ENCODE data around the gene RPL19.
"Not testable (repeated sequence)": the region's sequence is repeated elsewhere in the genome, so short reads cannot be mapped to it uniquely, and the experiment has no call there.

Gene RPL19

DNA sequence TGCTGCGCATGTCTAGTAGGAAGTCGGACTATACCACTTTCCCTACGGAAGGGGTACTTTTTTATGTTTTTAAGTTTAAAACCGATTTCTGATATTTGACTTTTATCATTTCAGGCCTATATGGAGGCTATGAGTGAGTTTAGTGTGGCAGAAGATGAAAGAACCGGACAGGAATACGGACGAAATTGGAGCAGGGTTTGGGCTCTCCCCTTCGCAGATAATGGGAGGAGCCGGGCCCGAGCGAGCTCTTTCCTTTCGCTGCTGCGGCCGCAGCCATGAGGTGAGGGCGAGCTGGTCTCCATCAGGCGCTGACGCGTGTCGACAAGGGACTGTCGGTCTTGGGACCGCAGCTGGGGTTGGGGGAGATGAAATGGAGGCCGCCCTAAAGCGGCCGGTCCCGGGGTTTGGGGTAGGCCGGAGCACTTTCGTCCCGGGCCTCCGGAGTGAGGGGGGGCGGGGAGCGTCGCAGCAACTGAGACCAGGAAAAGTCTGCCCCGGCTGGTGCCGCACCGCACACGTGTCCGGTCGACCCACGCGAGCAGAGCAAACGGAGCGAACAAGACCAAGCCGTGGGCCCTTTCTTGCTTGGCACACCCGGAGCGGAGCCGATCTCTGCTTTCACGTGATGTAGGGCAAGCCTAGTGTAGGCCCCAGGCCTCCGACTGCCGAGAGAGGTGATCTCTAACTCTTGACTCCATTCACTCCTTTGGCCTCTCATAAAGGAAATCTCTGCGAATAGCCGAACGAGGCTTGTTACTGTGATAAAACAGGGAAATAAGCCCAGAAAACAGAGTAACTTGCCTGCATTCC lies at the start of gene RPL19:
Gene RPL19, plus strand, starts transcription at position 214 of the 810 bp plus-strand sequence. Its CDS starts 62 bp downstream, at position 276.
- no peak for DNase-seq

DNA sequence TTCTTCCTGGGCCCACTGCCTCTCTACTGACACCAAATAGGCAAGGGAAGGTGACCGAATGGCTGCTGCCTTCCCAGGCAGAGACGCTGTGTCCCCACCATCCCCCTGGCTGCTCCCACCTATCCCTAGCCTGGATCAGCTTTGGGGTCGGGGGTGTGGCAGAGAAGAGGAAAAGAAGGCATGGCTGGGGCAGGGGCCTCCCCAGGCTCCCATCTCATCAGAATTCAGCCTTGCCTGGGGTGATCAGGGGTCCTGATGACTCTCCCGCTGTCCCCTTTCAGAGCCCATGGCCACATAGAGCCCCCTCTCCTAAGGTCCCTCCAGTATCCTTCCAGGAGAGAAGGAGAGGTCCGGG lies 49.3 kb upstream of the RPL19 start:
- no peak for DNase-seq

DNA sequence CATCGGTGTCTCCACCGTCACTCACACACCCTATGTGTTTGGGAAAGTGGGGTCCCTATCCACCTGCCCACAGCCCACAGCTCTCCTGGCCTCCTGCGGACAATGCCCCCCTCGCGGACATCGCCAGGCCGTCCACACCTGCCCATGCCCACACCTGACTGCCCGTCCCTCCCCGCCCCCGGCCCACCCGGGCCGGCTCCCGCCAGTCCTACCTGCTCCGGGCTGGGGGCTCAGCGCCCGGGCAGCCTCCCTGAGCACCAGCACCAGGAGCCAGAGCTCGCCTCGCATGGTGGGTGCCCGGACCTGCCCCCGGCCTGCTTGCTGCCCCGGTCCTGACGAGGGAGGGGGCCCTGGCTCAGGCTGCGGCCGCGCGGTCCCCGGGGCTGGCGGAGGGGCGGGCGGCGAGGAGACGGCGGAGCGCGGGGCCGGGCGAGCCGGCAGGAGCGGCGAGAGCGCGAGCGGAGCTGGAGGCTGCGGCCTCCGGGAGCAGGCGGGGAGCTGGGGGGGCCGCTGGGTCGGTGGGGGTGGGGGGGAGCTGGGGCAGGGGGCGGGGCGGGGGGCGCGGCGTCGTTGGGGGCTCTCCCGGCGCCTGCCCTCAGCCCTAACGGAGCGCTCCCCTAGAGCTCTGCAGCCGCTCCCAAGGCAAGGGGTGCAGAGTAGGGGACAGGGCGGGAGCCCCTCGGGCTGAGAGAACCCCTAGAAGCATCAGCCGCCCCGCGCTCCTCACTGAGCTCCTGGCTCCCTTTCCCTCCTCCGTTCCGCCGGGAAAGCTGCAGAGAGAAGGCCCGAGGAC lies 48.7 kb upstream of the RPL19 start, which contains the start of gene PLXDC1:
Gene PLXDC1, minus strand, starts transcription at position 488 of the 793 bp plus-strand sequence. Its CDS starts 200 bp downstream, at position 288.
- DNase-seq = no peak

DNA sequence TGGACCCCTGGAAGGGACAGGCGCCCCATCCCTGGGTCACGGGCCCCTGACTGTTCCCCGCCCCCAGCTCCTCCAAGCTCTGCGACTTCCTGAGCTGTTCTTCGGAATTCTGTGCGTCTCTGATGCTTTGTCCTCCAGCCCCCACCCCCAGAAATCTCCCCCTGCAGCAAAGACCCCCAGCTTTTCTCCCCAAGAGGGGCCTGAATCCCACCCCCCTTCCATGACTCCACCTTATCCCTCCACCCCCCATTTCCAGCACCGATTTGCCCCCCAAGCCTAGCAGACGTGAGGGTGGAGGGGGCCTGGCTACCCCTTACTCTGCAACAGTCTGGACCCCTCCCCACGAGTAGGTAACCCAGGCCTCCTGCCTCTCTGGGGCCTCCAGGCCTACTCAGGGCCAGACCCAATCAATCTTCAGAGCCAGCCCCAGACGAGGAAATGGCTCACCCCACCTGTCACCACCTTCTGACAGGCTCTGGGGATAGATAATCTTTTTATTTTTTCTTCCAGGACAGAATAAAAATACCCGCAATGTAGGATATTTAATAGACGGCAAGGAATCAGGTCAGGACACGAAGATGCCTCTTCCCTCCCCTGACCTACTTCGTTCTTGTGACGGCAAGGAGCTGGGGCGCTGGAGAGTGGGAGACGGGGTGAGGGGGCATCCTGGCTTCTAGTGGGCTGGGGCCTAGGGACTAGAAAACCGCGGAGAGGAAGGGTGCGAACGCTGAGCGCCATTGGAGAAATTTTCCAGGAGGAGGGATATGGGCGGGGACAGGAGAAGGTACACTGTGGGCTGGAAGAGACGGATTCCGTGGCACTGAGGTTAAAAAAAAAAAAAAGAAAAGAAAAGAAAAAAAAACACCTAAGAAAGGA lies 47.9 kb upstream of the RPL19 start:
- no peak for DNase-seq

DNA sequence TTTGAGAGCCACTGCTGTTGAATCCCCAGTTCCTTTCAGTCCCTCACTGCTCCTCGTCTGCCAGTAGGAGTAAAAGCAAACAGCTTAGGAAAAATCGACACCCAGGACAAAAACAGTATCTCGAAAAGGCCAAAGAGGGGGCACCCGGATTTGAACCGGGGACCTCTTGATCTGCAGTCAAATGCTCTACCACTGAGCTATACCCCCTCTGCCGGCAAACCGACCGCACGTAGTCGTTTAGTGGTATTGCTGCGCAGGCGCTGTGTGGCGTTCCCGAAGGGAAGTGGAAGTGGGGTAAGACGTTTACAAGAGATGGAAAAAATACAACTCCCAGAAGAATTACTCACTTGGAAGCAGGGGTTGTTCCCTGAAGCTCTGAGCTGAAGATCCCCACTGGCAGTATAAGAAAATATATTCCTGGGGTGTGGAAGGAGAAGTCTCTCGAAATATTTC lies 46.5 kb upstream of the RPL19 start:
- DNase-seq = peak; percentile 90

DNA sequence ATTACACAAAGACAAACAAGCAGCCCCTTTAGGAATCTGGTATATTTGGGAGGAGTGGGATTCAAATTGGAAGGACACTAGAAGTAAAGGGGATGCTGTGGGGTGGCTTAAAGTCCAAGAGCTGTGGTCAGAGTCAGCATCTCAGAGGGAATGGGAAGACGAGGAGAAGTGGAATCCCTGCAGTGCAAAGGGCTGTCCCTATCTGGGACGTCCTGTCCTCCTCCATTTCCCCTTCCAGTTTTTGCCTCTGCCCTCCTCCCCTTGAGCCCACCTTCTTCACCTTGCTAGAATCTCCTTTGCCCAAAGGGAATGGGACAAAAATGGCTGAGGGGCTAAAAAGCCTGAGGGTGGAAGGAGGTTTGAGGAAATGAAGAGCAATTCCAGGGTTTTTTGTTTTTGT lies 44.4 kb upstream of the RPL19 start:
- no peak for DNase-seq

DNA sequence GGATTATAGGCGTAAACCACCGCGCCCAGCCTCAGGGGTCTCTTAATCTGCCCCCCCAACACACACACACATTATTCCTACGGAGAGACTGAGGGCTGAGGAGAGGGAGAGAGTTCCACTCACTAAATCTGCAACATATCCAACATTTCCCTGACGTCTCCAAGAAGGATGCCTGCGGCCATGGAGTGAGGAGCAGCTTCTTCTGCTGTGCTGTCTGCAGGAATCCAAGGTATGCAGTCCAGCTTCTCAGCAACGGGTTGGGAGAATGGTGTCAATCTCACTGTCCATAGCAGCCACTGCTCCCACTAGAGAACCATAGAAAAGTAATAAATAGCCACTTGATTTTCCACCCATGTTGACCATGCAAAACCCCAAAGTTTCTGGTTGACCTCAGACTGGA lies 43.6 kb upstream of the RPL19 start:
- DNase-seq = no peak

DNA sequence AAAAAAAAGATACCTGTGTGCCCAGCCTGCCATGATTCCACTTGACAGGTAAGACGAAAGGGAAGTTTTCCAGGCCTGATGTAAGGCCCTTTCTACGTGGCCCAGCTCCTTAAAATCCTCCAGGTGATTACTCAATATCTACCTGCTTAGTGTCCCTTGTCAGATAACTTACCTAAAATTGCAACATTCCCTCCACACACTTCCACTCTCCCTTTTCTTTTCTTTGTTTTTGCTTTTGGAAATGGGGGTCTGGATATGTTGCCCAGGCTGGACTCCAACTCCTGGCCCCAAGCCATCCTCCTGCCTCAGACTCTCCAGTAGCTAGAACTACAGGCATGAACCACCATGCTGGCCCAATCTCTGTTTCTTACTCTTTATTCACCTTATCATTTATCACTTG lies 41.5 kb upstream of the RPL19 start:
- no peak for DNase-seq

DNA sequence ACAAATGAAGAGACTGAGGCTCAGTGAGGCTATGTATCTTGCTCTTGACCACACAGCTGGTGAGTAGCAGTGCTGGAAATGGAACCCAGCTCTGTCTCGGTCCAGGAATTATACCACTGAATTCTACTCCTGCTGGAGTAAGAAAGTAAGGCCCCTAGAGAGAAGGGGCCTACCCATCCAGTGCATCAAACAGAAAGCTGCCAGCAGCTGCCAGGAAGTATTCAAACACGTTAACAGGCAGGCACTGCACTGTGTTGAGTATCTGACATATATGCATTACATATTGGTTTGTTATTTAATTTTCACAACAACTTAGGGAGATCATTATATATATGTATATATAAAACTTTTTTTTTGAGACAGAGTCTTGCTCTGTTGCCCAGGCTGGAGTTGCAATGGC lies 38.1 kb upstream of the RPL19 start:
- no peak for DNase-seq

DNA sequence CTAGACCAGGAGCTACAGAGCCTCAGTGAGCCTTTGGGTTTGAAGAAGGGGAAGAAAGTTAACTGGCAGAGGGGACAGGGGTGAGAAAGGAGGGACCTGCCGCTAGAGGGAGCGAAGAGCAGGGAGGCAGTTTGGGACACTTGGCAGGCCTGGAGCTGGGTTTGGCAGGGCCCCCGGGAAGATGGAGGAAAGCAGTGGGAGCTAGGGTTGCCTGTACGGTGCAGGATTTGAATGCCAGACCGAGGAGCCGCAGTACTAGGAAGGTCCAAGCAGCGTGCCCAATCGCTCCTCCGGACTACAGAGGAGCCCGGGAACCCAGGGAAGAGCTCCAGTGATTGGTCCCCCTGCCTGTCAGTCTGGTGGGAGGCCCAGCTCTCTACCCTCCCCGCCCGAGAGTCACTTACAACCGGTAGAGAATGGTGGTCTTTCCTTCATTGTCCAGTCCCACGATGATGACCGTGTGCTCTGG lies 35.4 kb upstream of the RPL19 start:
- DNase-seq = no peak

DNA sequence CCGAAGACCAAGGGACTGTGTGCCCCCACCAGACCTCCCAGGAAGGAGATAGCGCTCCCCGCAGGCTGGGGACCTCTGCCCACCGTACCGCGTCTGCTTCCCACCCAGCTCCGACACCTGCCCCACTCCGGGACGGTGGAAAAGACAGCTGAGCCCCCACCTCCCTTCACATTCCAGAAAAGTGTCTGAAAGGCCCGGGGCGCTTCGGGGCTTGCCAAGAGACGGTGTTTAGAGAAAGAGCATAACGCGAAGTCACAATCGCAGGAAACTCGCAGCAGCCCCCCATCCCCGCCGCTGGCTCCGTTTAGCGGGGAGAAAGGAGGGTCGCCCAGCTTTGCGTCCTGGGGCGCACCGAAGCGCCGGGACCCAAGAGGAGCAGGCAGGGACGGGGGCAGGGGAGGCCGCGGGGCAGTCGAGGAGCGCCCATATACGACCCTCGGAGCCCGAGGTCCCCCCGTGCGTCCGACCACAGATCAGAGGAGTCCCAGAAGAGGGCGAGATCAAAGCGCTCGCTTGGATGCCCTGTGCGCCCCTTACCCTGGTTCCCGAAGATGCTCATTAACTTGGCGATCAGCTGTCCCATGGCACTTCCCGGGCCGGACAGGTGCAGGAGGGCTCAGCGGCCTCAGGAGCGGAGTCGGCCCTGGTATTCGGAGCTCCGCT lies 34.8 kb upstream of the RPL19 start:
- DNase-seq = no peak

DNA sequence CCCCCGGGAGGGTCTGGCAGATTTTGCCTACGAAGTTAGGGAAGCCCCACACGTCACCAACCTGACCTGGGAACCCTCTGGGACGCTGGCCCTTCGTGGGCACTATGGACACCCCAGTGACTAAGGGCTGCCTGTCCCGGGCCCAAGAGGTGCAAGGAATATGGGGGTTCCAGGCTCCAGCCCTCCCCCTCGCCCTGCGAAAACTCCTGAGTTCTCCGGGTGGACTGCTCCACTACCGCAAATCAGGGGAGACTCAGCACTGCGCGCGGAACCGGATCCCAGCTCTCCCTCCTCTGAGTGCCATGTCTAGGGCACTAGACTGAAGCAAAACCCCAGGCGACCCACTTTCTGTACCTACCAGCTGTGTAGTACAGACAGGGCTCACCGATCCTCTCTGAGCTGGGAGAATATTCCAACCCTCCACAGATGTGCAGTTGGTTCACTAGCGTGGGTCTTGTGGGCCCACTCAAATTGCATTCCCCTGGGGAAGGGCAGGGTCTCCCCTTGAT lies 34.2 kb upstream of the RPL19 start, which contains the start of gene ARL5C:
Gene ARL5C, minus strand, starts transcription at position 321 of the 509 bp plus-strand sequence. CDS start 401 bp downstream, outside the sequence.
- no peak for DNase-seq

DNA sequence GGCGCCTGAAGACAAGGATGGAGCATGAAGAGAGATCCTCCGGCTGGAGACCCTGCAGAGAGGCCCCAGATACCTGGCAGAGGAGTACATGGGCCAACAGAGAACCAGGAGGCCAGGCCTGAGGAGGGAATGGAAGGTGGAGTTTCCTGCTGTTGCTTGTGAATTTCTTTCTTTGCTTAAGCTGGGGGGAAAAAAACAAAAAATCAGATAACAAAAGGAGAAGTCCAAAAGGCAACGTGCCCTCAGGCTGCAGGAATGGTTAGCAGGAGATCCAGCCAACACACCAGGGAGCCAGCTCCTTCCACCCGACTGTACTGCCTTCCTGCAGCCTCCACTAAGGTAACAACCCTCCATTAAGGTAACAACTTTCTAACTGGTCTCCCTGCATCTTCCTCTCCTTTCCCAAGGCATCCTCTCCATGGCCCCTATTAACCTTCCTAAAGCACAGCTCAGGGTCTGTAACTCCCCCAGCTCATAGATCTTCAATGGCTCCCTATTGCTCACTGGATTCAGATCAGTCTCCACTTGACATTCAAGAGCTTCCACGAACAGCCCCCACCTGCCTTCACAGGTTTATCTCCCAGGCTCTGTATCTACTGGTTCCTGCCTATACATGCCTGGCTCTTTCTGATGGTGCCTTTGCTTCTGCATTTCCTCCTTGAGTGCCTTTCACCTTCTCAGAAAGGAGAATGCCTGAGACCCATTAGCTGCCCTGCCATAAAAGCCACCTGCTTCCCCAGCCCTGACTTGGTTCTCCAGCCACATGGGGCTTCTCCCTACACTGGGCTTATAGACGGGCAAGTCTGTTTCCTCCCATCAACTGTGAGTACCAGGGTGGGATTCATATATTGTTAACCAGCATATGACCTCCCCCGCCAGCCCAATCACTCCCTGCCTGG lies 33.4 kb upstream of the RPL19 start:
- no peak for DNase-seq

DNA sequence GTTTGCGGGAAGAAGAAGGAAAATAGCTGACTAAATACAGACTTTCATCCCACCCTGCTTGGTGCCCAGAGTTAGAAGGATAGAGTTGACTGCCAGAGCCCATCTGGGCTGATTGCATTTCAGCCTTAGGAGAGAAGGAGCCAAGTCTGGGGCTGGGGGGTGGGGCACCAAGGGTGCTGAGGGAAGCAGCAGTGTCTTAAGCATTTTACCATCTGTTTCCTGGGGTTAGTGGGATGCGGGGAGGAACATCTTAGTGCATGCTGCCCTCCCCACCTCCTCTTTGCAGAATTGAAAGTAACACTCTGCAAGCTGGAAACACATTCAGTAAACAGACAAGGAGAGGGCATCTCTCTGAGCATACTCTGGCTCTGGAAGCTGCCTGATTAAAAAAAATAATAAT lies 32.6 kb upstream of the RPL19 start:
- no peak for DNase-seq

DNA sequence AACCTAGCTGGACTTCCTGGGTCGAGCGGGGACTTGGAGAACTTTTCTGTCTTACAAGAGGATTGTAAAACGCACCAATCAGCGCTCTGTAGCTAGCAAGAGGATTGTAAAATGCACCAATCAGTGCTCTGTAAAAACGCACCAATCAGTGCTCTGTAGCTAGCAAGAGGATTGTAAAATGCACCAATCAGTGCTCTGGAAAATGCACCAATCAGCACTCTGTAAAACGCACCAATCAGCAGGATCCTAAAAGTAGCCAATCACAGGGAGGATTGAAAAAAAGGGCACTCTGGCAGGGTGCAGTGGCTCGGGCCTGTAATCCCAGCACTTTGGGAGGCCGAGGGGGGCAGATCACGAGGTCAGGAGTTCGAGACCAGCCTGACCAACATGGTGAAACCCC lies 31.6 kb upstream of the RPL19 start:
- not testable (repeated sequence) for DNase-seq

DNA sequence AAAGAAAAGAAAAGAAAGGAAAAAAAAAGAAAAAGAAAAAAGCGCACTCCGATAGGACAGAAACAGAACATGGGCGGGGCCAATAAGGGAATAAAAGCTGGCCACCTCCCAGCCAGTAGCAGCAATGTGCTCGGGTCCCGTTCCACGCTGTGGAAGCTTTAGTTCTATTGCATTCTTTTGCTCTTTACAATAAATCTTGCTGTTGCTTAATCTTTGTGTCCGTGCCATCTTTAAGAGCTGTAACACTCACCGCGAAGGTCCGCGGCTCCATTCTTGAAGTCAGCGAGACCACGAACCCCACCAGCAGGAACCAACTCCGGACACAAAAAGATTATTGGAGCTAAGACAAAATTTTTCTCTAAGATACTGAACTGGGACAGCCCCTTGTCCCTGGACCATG lies 31.0 kb upstream of the RPL19 start:
- no peak for DNase-seq

DNA sequence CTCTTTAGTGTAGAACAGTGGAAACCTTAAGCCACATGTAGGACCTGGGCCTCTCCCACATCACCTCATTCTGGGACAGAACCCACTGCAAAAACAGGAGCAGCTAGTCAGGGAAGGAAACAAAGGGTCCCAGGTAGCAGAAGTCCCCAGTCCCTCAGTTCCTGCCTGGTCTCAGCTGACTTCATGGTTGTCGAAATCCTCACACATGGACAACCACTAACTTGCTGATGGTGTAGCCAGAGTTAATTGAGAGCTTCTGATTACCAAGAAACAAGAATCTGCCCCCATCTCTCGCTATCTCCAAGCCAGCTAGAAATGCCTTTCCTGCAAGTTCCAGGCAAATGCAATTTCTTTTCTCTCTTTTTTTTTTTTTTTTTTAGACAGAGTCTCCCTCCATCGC lies 30.6 kb upstream of the RPL19 start:
- no peak for DNase-seq

DNA sequence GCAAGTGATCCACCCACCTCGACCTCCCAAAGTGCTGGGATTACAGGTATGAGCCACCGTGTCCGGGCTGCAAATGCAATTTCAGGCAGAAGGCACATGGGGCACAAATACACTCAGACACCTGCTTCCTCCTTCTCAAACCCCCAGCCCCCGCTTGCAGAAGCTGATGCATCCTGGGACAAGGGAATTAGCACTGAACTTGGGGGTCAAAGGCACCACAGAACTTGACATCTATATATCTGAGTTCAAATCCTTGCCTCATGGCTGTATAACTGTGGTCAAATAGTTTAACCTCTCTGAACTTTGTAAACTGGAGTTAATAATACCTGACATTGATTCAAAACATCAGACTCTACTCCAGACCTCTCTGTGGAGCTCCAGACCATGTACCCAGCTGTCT lies 30.0 kb upstream of the RPL19 start:
- DNase-seq = no peak

DNA sequence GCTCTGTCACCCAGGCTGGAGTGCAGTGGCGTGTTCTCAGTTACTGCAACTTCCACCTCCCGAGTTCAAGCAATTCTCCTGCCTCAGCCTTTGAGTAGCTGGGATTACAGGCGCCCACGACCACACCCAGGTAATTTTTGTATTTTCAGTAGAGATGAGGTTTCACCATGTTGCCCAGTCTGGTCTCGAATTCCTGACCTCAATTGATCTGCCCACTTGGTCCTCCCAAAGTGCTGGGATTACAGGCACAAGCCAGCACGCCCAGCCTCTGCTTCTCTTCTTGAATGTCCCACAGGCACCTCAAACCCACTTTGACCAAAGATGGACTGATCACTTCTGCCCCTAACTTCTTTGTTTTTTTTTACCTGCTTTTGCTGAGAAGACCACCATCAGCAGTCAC lies 29.5 kb upstream of the RPL19 start:
- DNase-seq = no peak

DNA sequence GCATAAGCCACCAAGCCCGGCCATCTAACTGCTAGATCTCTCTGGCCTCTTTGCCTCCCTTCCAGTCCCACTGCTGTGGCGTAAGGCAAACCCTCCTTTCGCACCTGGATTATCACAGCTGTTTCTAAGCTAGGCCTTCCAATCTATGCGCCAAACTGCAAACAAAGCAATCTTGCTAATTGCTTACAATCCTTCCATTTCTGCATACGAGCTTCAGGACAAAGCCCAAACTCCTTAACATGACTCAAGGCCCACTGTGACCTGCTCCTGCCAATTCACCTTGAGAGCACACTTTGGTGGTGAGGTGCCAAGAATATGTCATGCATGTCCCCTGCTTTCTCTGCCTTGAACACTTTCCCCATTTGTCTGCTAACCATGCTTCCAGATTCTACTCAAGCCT lies 28.1 kb upstream of the RPL19 start:
- DNase-seq = no peak

DNA sequence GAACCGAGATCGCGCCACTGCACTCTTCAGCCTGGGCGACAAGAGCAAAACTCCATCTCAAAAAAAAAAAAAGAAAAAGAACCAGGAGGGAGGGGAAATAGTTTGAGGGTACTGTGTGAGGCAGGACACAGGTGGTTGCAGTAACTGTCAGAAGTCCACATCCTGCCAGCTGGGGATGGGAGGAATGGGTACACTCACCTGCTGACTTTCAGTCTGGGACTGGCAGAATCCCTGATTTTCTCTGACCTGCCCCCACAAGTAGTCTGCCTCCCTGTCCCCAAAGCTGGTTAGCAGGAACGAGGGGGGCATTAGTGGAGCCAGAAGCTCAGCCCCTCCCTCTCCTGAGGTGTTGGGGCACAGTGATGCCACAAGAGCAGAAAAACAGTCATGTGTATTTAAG lies 27.0 kb upstream of the RPL19 start:
- no peak for DNase-seq

All from NCI-H1092 treated with DMSO at 0.1 percent for 48 hours (cell line).